Femur (tissue), 1 donor: ENCODE data around the gene TUBA4A.

Experiments
- DNase-seq: peaks from one replicate; pipeline ENCODE4 v3.0.0-alpha.2; 2017

TUBA4A gene

DNA sequence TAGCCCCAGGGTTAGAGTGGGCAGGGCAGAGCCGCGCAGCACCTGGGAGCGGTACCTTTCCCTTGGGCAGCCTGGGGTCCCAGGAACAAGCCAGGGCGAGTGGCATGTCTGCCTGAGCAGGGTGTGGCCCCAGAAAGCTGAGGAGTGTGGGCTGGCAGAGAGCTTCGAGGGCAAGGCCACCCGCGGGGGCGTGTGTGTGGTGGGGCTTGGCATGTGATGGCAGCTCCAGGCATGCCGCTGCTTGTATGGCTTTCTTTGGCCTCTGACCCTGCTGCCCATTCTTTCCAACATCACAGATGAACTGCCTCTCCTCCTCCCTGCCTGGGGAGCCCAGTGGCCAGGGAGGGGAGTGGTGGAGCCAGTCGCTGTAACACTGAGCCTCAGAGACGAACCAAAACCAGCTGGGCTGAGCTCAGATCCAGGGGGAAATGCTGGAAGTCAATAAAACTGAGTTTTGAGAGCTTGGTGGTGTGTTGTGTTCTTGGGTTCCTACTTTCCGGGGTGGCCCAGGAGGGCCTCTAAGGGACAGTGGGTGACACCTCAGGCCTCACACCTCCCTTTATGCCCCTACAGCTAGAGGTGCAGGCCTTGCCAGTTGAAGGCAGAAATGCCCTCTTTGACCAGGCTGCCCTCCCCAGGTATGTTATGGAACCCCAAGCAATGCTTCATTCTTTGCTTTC, 32.9 kb upstream of the TUBA4A start:
- no peak for DNase-seq

DNA sequence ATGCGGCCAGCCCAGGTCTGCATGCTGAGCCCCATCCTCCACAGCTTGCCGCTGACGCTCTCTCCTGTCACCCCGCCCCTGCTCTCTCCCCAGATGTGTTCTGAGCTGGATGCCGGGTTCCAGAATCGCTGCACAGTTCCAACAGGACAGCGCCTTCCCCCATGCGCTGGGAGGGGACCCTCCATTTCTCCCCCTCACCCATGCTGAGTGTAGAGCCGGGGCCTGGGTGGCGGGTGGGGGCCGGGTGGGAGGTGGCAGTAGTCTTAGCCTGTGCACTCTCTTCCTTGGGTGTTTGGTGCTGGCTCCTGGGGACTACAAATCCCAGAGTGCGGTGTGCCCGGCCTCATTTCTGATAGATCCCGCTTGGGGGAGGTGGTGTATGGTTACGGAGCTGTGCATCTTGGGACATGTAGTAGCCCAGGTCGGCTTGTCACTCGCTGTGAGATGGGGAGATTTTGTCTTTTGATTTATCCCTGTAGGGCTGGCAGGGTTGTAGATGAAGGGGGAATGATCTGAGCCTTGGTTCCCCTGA, 32.2 kb upstream of the TUBA4A start:
- DNase-seq = peak; percentile 78

GRCh38 chr2:219285373-219285735, 31.6 kb upstream of the TUBA4A start:
- no peak for DNase-seq

DNA sequence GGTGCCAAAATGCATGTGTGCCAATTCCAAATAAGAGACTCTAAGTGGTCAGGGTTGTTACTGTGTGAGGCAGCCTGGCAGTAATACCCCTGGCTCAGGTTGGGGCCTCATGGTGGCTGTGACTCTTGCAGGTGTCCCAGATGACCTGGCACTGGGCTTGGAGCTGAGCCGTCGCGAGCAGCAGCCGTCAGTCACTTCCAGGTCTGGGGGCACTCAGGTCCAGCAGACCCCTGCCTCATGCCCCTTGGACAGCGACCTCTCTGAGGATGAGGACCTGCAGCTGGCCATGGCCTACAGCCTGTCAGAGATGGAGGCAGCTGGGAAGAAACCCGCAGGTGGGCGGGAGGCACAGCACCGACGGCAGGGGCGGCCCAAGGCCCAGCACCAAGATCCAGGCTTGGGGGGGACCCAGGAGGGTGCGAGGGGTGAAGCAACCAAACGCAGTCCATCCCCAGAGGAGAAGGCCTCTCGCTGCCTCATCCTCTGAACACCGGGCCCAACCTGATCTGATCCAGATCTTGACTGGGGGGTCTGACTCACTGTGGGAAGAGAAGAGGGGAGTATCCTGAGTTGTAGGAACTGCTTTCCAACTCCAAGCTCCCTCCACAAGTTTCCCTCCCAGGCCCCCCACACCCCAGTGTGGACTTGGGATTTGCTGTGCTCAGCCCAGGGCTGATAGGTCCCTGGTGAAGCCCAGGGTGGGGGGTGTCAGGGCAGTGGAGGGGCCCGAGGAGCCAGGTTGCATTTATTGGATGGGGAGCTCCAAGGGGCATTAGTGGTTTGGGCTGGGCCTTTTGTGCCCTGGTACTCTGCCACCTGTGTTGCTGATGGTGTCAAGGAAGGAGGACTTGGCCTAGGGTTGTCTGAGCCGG, 31.0 kb upstream of the TUBA4A start:
- DNase-seq = no peak

DNA sequence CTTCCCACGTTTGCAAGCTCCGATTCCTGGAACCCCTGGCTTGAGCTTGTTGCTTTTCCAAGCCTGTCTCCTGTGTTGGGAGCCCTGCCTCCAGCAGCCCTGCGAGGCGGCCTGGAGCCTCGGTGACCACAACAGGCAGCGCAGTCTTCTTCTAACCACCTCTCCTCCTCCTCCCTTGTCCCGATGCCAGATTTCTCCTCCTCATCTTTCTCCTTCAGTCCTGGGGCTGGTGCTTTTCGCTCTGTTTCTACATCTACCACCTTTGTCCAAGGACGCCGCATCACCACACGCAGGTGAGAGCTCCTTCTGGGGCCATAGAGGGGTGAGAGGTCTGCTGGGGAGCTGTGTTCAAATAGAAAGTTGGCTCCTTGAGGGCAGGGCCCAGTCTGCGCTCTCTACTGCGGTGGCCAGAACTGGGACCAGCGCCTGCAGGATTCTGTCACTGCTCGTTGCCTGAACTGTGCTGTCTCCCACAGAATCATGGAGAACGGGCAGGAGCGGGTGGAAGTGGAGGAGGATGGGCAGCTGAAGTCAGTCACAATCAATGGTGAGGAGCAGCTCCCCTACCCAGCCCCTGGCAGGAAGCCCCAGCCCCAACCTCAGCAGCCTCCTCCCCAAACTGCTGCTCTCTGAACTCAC, 29.3 kb upstream of the TUBA4A start:
- DNase-seq = no peak

- no peak for DNase-seq
Observed at GRCh38 chr2:219282375-219282774, 28.7 kb upstream of the TUBA4A start.

- DNase-seq = no peak
Observed at GRCh38 chr2:219281588-219281987, 27.9 kb upstream of the TUBA4A start.

DNA sequence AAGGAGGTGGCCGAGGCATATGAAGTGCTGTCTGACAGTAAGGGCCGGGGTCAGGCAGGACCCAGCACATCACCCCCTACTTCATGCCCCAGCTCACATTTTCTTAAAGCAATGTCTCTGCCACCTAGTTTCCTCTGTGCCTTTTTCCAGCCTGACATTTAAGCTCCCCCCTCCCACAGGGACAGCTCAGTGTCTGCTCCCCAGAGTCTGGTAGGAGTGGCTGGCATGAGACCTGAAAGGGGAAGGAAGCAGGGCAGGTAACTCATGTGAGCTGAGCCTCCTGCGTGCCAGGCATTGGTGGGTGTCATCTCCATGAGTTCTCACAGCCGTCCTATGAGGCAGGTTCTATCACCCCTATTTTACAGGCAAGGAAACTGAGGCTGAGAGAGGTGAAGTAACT, 26.9 kb upstream of the TUBA4A start:
- DNase-seq = no peak

GRCh38 chr2:219279916-219280516, 26.3 kb upstream of the TUBA4A start:
- no peak for DNase-seq

DNA sequence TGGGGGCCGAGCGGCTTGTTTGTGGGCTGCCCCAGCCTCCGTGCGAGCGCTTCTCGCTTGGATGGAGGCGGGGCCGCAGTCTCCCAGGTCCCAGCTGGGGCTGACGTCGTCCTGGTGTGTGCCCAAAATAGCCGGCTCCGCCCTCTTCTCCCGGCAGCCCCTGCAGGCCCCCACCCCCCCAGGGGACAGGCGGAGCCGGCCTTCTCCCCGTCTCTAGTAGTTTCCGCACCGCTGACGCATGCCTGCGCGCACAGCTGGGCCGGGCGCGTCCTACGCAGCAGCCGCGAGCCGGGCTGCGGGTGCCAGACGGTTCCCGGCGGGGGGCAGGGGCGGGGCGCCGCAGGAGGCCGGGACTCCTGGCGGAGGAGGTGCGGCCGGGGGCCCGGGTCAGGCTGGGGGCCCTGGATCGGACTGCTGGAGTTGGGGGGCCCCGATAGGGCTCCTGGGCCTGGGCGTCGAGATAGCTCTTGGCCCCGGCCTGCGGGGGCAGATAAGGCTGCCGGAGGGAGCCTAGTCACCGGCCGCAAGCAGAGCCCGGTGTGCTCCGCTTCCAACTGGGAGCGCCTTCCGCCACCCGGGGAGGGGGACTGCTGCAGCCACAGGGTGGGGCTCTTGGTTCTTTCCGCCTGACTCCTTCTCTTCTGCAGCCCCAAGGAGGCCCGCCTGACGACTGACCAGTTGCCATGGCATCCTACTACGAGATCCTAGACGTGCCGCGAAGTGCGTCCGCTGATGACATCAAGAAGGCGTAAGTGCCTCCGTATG, 25.6 kb upstream of the TUBA4A start, which contains the start of gene DNAJB2:
DNAJB2 (plus strand) TSS at position 216 of the 765 bp plus-strand sequence; CDS start at position 684, 468 bp downstream.
- DNase-seq = peak; percentile 99

DNA sequence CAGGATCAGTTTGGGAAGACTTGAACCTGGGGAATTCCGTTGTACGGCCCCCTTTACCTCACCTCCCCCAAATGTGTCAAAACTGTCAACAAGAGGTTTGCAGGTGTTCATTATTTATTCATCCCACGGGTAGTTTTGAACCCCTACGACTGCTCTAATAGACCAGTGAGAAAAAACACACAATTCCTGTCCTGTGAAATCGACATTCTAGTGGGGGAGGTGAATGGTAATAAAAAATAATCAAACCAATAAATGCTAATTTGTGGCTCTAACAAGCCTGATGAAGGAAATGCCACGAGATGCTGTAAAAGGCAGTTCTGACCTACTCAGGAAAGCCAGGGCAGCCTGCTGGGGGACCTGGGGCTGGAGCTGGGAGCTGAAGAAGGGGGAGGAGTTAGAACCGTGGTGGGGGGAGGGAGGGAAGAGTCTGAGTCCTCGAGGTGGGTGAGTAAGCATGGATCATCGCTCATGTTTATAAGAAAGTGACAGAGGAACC, 25.0 kb upstream of the TUBA4A start:
- no peak for DNase-seq

DNA sequence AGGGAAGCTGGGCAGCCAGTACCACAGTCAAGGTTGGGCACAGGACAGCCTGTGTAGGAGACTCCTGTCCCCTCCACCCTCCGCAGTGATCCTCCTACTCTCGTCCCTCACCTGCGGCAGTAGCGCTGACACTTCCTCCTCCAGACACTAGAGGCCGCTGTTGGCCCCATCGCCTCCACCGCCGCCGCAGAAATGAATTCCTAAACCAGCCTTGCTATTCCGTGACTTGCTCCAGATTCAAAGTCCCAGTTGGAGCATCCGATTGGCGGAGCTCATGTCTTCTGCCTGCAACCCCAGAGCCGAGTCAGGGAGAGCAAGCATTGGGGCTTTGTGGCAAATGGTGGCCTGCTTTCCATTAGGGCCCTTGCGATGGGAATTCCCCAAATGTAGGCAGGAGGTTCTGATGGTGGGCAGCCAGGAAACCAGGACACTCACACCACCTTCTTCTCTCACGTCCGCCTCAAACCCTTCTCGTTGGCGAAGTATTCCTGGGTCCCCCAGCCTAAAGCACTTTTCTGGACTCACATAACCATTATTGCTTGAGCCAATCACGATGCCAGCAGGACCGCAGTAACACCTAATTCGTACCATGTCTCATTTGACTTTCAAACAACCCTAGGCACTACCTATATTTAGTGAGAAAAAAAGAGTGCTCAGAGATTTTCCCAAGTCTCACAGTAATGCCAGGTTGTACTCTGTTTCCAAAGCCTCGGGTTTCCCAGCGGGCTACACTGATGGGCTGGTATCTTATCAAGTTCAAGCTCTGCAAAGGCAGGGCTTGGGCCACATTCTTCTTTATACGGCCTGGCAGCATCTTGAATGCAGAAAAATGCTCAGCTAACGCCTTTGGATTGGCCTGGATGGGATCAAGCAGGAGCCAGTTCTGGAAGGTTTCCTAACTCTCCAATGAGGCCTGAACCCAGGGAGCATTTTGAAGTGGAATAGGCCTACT, 24.3 kb upstream of the TUBA4A start:
- DNase-seq = peak; percentile 90

GRCh38 chr2:219274361-219274921, 20.7 kb upstream of the TUBA4A start:
- no peak for DNase-seq

DNA sequence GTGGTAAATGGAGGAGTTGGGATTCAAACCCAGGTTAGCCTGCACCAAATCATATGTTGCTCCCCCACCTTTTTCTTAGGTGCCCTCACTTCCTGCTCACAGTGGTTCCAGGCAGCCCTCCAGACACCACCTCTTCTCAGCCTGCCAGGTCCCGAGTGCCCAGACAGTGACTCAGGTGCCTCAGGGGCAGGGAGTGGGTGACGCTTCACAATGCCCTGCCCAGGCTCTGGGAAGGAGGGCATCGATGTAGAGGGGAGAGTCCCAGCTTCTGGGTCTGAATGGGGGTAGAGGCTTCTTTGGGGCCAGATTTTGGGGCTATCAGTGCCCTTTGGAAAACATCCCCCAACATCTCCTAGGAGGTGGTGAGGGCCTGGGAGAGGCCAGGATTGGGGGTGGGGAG, 20.2 kb upstream of the TUBA4A start:
- DNase-seq = no peak

- DNase-seq = no peak
Observed at GRCh38 chr2:219272995-219273394, 19.3 kb upstream of the TUBA4A start.

DNA sequence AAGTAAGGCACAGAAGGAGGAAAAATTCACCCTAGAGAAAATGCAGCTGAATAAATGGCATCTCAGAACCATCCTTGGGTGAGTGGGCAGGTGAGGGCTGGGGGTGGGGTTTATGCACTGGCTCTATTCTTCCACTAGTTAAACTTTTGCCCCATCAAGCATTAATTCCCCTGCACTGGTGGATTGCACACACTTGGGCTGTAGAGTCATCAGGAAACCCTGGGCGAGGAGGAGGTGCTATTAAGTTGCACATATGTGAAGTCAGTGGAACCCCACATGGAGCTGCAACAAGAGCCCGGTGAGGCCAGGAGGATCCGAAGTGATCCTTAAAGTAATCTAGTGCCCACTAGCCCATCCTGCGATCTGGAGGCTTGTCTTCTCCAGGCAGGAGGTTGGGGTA, 18.6 kb upstream of the TUBA4A start:
- DNase-seq = no peak

DNA sequence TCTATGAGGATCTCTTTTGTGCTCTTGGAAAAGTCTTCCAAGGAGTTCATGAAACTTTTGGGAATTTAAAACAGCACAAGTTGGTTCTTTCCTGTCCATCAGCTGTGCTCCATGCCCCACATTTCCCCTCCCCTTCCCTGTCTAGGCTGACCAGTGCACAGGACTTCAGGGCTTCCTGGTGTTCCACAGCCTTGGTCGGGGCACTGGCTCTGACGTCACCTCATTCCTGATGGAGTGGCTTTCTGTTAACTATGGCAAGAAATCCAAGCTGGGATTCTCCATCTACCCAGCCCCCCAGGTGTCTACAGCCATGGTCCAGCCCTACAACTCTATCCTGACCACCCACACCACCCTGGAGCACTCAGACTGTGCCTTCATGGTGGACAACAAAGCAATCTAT, 17.3 kb upstream of the TUBA4A start:
- DNase-seq = no peak

DNA sequence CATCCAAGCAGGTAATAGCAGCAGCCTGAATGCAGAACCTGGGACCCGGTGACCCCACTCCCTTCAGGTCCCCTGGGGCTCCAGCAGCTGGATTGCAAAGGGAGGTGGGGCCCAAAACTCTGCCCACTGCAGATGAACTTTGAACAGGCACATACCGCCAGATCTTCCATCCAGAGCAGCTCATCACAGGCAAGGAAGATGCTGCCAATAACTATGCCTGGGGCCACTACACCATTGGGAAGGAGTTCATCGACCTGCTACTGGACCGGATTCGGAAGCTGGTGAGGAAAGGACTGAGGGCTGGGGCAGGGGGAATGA, 16.3 kb upstream of the TUBA4A start:
- no peak for DNase-seq

DNA sequence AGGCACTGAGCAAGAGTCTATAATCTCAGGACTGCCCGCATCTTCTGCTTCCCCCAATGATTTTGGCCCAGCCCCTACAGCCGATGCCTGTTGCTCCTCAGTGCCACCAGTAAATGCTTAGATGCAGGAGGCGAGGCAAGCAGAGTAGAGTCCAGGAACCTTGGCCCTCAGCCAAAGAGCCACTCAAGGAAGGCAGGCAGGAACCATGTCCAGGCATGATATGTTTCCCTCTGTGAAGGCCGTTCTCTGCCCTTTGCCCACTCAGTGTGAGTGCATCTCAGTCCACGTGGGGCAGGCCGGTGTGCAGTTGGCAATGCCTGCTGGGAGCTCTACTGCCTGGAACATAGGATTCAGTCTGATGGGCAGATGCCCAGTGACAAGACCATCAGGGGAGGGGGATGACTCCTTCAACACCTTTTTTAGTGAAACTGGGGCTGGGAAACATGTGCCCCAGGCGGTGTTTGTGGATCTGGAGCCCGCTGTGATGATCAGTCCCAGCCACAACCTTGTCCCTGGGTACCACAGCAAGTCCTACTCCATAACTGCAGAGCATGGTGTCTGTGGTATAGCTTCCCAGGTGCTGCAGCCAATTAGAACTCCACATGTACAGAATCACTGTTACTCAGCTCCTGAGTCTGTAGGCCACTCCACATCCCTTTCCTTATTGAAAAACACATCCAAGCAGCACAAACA, 15.8 kb upstream of the TUBA4A start:
- DNase-seq = no peak

GRCh38 chr2:219268294-219268693, 14.6 kb upstream of the TUBA4A start:
- no peak for DNase-seq
